Peyer's patch (tissue), 4 donors: ENCODE results near the gene NDRG4. TPM values are rescaled to one million over a fixed set of nuclear protein-coding genes. Genes with fewer than 3 reads are reported as not detected.

Experiments
- DNase-seq, 3 donors: peaks; one replicate each; pipeline ENCODE4 v3.0.0-alpha.2; 2017 to 2019
- H3K27ac ChIP-seq, 4 donors: fragments of 200-600 bp; sonication (generic); one replicate each; pipeline ENCODE4 v1.5.1; 2016 to 2019
- H3K27me3 ChIP-seq, 2 donors: fragments of 200-600 bp; sonication (generic); one replicate each; pipeline ENCODE4 v1.5.1; 2019
- H3K36me3 ChIP-seq, 3 donors: fragments of 200-600 bp; sonication (generic); one replicate each; pipeline ENCODE4 v1.5.1; 2016 to 2019
- H3K4me1 ChIP-seq, 4 donors: fragments of 200-600 bp; sonication (generic); one replicate each; pipeline ENCODE4 v1.5.1; 2016 to 2019
- H3K4me3 ChIP-seq, 4 donors: fragments of 200-600 bp; sonication (generic); 1 replicate in 3 of 4; 2 replicates in 1 of 4; pipeline ENCODE4 v1.5.1; 2016 to 2019; ENCODE audit warnings: mild to moderate bottlenecking in 1 of 4
- H3K9me3 ChIP-seq, 4 donors: fragments of 200-600 bp; sonication (generic); one replicate each; pipeline ENCODE4 v1.5.1; 2016 to 2019; ENCODE audit warnings: mild to moderate bottlenecking in 1 of 4
- POLR2A ChIP-seq, 2 donors: fragments of 450-650 bp; IDR thresholded peaks; one replicate each; pipeline ENCODE4 v1.5.1; 2017; ENCODE audit warnings: antibody characterized with exemption in 2 of 2, mild to moderate bottlenecking in 2 of 2, moderate library complexity in 2 of 2
- total RNA-seq, 4 donors: library from RNA; depleted of rRNA; stranded (reverse); fragments of >200 nt; gene quantifications; one replicate each; pipeline ENCODE4 v1.1.0, GENCODE V29; 2016
- TF ChIP-seq, protein P1 (sequence below), 6 experiments: fragments of 450-650 bp in 4 of 6; fragments of 200-600 bp in 2 of 6; sonication (generic) in 1 of 6; IDR thresholded peaks; one replicate each; pipeline ENCODE4 v1.5.1; 2017 to 2019; ENCODE audit warnings: antibody characterized with exemption in 6 of 6, mild to moderate bottlenecking in 3 of 6, moderate library complexity in 1 of 6

Gene NDRG4
- total RNA-seq, 4 donors from 2014 or later = 2.1 to 7.1 (median 4.9) TPM; not detected in 1

DNA sequence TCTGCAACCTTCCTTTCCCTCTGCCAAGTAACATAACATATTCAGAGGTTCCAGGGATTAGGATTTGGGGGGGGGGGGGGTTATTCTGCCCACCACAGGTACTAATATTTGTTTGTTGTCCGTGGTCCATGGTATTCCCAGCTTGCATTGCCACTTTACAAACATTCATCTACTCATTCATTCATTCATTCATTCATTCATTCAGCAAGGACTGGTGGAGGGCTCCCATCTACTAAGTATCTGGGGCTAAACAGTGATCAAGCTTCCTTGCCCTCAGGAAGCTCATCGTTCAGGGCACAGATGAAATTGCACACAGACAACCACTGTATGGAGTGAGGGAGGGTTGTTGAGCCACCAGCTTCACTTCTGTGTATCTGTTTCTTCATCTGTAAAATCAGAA lies 45.8 kb upstream of the NDRG4 start:
- no peak for DNase-seq
- Histone ChIP-seq H3K27me3 (no peaks in the 10 kb centered on the region), H3K9me3 (no peaks in the 10 kb centered on the region), H3K4me3 (no peak overlapping the region), H3K4me1 (no peaks in the 10 kb centered on the region), H3K36me3 (no peaks in the 10 kb centered on the region), H3K27ac (no peak overlapping the region)
- TF ChIP-seq POLR2A (IDR thresholded peaks at IDR 0.05) = no peak
- TF ChIP-seq, protein P1, sequence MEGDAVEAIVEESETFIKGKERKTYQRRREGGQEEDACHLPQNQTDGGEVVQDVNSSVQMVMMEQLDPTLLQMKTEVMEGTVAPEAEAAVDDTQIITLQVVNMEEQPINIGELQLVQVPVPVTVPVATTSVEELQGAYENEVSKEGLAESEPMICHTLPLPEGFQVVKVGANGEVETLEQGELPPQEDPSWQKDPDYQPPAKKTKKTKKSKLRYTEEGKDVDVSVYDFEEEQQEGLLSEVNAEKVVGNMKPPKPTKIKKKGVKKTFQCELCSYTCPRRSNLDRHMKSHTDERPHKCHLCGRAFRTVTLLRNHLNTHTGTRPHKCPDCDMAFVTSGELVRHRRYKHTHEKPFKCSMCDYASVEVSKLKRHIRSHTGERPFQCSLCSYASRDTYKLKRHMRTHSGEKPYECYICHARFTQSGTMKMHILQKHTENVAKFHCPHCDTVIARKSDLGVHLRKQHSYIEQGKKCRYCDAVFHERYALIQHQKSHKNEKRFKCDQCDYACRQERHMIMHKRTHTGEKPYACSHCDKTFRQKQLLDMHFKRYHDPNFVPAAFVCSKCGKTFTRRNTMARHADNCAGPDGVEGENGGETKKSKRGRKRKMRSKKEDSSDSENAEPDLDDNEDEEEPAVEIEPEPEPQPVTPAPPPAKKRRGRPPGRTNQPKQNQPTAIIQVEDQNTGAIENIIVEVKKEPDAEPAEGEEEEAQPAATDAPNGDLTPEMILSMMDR (IDR thresholded peaks at IDR 0.05) = no peak

DNA sequence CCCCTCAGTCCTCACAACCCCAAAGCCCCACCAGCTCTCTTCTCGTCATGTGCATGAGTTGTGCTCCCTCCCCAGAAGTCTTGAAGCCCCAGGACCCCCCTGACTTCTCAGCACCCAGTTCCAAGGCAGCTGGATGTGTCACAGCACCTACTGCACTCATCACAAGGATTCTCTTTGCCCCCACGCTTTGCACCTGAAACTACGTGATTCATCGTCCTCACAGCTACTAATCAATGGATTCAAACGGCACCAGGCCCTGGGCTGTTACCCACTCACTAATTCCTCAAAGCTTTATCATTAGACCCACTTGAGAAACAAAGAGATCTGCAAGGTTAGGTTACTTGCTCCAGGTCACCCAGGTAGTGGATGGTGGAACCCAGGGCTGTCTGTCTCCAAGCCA lies 45.1 kb upstream of the NDRG4 start:
- Histone ChIP-seq H3K4me1 (no peaks in the 10 kb centered on the region), H3K4me3 (no peak overlapping the region), H3K27ac (no peak overlapping the region), H3K36me3 (no peaks in the 10 kb centered on the region), H3K9me3 (no peaks in the 10 kb centered on the region), H3K27me3 (no peaks in the 10 kb centered on the region)
- DNase-seq = no peak
- TF ChIP-seq POLR2A (IDR thresholded peaks at IDR 0.05) = no peak
- TF ChIP-seq, protein P1 (IDR thresholded peaks at IDR 0.05) = no peak

DNA sequence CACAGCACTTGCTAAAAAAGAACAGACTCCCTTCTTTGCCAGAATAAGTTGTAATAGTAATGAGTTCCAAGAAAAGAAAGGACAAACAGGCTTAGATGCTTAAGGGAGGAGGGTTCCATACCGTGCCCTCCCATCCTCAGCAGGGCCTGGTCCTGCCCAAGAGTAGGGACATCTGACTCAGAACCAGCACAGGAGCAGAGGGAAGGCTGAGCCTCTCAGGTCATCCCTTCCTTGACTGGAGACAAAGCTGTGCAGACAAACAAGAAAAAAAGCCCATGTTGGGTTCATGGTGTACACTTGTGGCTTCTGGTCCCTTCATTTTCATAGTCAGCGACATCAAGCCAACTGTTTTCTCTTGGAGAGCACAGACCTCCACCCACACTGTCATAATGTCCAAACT lies 44.2 kb upstream of the NDRG4 start:
- H3K27me3 ChIP-seq = no peaks in the 10 kb centered on the region
- no peak overlapping the region for H3K27ac ChIP-seq
- no peaks in the 10 kb centered on the region for H3K36me3 ChIP-seq
- H3K9me3 ChIP-seq = no peaks in the 10 kb centered on the region
- H3K4me1 ChIP-seq = no peaks in the 10 kb centered on the region
- H3K4me3 ChIP-seq = no peak overlapping the region
- DNase-seq = no peak
- TF ChIP-seq, protein P1 (IDR thresholded peaks at IDR 0.05) = no peak
- no peak for TF ChIP-seq POLR2A (IDR thresholded peaks at IDR 0.05)

DNA sequence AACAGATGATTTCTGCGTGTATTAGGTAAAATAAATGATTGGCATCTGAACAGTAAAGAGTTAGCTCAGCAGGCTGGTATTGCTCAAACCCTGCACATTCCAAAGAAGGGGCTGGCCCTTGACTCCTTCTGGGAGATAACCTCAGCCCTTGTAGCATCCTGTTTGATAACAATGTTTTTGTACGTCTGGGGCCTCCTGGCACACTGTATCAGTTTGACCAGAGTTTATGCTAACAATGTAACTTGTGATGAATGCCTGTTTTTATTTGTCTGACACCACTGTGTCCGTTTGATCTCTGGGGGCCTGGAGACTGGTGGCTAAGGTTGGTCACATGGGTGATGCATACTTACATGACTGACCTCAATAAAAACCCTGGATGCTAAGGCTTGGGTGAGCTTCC lies 43.8 kb upstream of the NDRG4 start:
- DNase-seq = no peak
- Histone ChIP-seq H3K36me3 (no peaks in the 10 kb centered on the region), H3K4me1 (no peaks in the 10 kb centered on the region), H3K9me3 (no peaks in the 10 kb centered on the region), H3K27ac (no peak overlapping the region), H3K27me3 (no peaks in the 10 kb centered on the region), H3K4me3 (no peak overlapping the region)
- TF ChIP-seq POLR2A (IDR thresholded peaks at IDR 0.05) = no peak
- TF ChIP-seq, protein P1 (IDR thresholded peaks at IDR 0.05) = no peak

DNA sequence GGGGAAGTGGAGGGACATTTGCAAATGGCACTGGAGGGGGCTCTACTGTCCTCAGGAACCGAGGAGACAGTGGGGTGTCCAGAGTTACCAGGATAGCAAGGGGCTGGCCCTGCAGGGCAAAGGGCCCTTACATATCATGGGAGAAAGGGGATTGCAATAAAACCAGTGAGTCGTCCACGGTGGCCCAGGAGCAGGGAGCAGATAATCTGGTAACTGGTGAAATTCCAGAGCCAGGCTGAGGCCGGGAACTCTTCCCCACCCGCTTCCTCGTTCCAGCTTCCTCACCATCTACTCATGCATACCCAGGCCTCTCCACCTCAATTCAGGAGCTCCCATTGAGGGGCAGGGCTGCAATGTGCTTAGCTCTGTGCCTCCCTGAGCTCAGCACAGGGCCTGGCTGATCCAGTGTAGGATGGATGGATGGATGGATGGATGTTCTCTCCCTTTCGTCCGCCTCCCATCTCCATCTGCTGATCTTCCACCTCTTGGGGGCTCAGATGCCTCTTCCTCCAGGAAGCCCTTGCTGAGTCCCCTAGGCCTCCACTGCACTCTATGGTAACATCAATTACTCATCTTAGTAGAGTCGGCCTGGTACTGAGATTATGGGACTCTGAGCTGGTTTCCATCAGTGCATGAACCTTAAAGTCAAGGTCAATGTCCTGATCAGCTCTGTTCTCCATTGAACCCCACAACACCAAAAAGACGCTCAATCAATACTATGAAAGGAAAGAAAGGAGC lies 41.2 kb upstream of the NDRG4 start:
- no peak for DNase-seq
- H3K27ac ChIP-seq = no peak overlapping the region
- no peaks in the 10 kb centered on the region for H3K36me3 ChIP-seq

More for the DNA sequence above, 41.2 kb upstream of the NDRG4 start:
- Histone ChIP-seq H3K4me1 (peaks cover 0 to 7% (median 4%) of the 10 kb centered on the region in 4 donors), H3K4me3 (no peak overlapping the region), H3K27me3 (peaks cover 0 to 11% of the 10 kb centered on the region in 2 donors), H3K9me3 (no peaks in the 10 kb centered on the region)
- TF ChIP-seq POLR2A (IDR thresholded peaks at IDR 0.05) = no peak
- TF ChIP-seq, protein P1 (IDR thresholded peaks at IDR 0.05) = no peak
